Fibroblast of the conjunctiva (primary cell): ENCODE measurements around the gene LRRC71.
A peak's percentile ranks its signal among the peaks of the same experiment; 100 is the strongest.

ENCODE experiments used
- DNase-seq: peaks from one replicate; pipeline ENCODE4 v3.0.0-alpha.2; 2010; ENCODE audit warnings: low read depth

LRRC71 gene

GRCh38 chr1:156892190-156893047 lies 28.0 kb upstream of the LRRC71 start:
- peak; percentile 81 for DNase-seq

GRCh38 chr1:156893048-156893953 lies 27.1 kb upstream of the LRRC71 start, which contains the start of gene PEAR1:
Gene PEAR1 (plus strand): TSS chr1:156893718. CDS start chr1:156903927, 10,209 bp downstream.
- DNase-seq = no peak

- no peak for DNase-seq
Observed at GRCh38 chr1:156894001-156894400, 26.4 kb upstream of the LRRC71 start.

- DNase-seq = no peak
Observed at GRCh38 chr1:156894711-156895454, 25.5 kb upstream of the LRRC71 start.

- DNase-seq = no peak
Observed at GRCh38 chr1:156895455-156895812, 25.0 kb upstream of the LRRC71 start.

- no peak for DNase-seq
Observed at GRCh38 chr1:156895927-156896326, 24.5 kb upstream of the LRRC71 start.

- no peak for DNase-seq
Observed at GRCh38 chr1:156896490-156897033, 23.9 kb upstream of the LRRC71 start.

- no peak for DNase-seq
Observed at GRCh38 chr1:156897078-156897825, 23.2 kb upstream of the LRRC71 start.

GRCh38 chr1:156898161-156898566 lies 22.3 kb upstream of the LRRC71 start:
- DNase-seq = no peak

GRCh38 chr1:156898971-156899664 lies 21.3 kb upstream of the LRRC71 start:
- DNase-seq = no peak

- DNase-seq = no peak
Observed at GRCh38 chr1:156899956-156900718, 20.3 kb upstream of the LRRC71 start.

GRCh38 chr1:156900896-156901589 lies 19.4 kb upstream of the LRRC71 start:
- DNase-seq = no peak

- no peak for DNase-seq
Observed at GRCh38 chr1:156901590-156901900, 18.9 kb upstream of the LRRC71 start.

GRCh38 chr1:156901966-156902915 lies 18.2 kb upstream of the LRRC71 start:
- DNase-seq = no peak

GRCh38 chr1:156903328-156904091 lies 16.9 kb upstream of the LRRC71 start:
- DNase-seq = no peak

- DNase-seq = no peak
Observed at GRCh38 chr1:156904187-156904959, 16.1 kb upstream of the LRRC71 start.

GRCh38 chr1:156905176-156905575 lies 15.3 kb upstream of the LRRC71 start:
- no peak for DNase-seq
